ENCODE data around the gene TSR3. TPM values are rescaled to one million over a fixed set of nuclear protein-coding genes. Genes with fewer than 3 reads are reported as not detected.

The TSR3 gene
- total and polyA plus RNA-seq, 4 donors: 28.9 to 92.1 (median 73.3) TPM

DNA sequence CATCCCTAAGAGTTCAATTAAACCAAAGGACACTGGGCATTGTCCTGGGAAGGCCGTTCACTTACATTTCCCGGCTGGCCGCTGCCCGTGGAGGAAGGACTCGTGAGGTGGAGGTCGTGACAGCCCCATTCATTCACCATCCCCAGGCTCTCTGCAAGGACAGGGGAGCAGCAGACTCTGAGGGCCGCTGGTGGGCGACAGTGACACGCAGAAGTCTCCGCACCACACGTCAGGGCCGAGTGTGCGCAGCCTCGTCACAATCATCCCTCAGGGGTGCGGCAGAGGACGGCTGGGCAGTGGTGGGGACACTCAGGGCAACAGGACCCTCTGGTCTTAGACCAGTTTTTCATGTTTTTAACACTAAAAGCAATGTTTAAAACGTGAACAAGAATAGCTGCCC lies 41.1 kb upstream of the TSR3 start:
- no peaks in the 10 kb centered on the region for H3K27me3 ChIP-seq (ENCODE audit: control insufficient read depth, insufficient read depth, low read length)
- DNase-seq (ENCODE audit: low read depth in 4 of 6, low spot score in 6 of 6): no peak
- H3K27ac ChIP-seq (ENCODE audit: low read depth, low read length): no peak overlapping the region
- no peaks in the 10 kb centered on the region for H3K4me1 ChIP-seq (ENCODE audit: control insufficient read depth, insufficient read depth, low read length)
- 92% methylated on average over 16 of the region's 17 CpGs for WGBS (ENCODE audit: insufficient coverage)
- H3K4me3 ChIP-seq (ENCODE audit: low read depth, low read length): no peak overlapping the region
- H3K9me3 ChIP-seq (ENCODE audit: control insufficient read depth, insufficient read depth, low read length): no peaks in the 10 kb centered on the region
- H3K36me3 ChIP-seq (ENCODE audit: control insufficient read depth, insufficient read depth, low read length): peaks cover 88% of the 10 kb centered on the region

DNA sequence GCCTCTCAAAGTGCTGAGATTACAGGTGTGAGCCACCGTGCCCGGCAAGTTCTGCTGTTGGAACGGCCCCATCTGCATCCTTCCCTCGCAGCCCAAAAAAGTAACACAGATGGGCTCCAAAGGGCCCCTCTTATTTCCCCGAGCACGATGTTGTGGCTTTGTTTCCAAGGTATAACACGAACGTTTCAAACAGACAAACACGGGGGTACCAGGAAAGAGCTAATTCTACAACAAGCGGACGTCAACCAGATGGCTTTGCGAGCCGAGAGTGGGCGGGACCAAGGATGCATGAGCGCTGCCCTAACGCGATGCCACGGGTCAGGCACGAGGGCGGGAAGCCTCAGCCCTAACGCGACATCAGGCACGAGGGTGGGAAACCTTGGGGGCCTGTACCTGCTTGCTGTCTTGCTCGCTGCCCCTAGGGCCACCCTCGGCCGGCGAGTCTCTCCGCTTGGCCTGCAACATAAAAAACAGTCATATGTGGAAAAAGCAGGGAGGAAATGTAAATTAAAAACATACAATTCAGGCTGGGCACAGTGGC lies 38.6 kb upstream of the TSR3 start:
- DNase-seq (ENCODE audit: low read depth in 4 of 6, low spot score in 6 of 6): no peak
- no peaks in the 10 kb centered on the region for H3K9me3 ChIP-seq (ENCODE audit: control insufficient read depth, insufficient read depth, low read length)
- H3K4me3 ChIP-seq (ENCODE audit: low read depth, low read length): no peak overlapping the region
- H3K27ac ChIP-seq (ENCODE audit: low read depth, low read length): no peak overlapping the region
- H3K36me3 ChIP-seq (ENCODE audit: control insufficient read depth, insufficient read depth, low read length): peaks cover 85% of the 10 kb centered on the region
- no peaks in the 10 kb centered on the region for H3K4me1 ChIP-seq (ENCODE audit: control insufficient read depth, insufficient read depth, low read length)
- WGBS (ENCODE audit: insufficient coverage): 90% methylated on average over 27 of the region's 28 CpGs
- no peaks in the 10 kb centered on the region for H3K27me3 ChIP-seq (ENCODE audit: control insufficient read depth, insufficient read depth, low read length)

DNA sequence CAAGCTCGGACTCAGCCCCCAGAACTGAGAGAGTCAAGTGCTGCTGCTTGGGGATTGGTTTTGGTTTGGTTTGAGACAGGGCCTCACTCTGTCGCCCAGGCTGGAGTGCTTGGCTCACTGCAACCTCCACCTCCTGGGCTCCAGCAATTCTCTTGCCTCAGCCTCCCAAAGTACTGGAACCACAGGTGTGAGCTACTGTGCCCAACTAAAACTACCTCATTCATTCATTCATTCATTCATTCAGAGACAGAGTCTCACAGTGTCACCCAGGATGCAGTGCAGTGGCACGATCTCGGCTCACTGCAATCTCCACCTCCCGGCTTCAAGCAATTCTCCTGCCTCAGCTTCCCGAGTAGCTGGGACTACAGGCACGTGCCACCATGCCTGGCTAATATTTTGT lies 38.1 kb upstream of the TSR3 start:
- Histone ChIP-seq H3K27me3 (ENCODE audit: control insufficient read depth, insufficient read depth, low read length) (no peaks in the 10 kb centered on the region), H3K9me3 (ENCODE audit: control insufficient read depth, insufficient read depth, low read length) (no peaks in the 10 kb centered on the region), H3K4me3 (ENCODE audit: low read depth, low read length) (no peak overlapping the region), H3K36me3 (ENCODE audit: control insufficient read depth, insufficient read depth, low read length) (peaks cover 88% of the 10 kb centered on the region), H3K4me1 (ENCODE audit: control insufficient read depth, insufficient read depth, low read length) (no peaks in the 10 kb centered on the region), H3K27ac (ENCODE audit: low read depth, low read length) (no peak overlapping the region)
- WGBS (ENCODE audit: insufficient coverage): 100% methylated on average over 3 of the region's 7 CpGs
- DNase-seq (ENCODE audit: low read depth in 4 of 6, low spot score in 6 of 6): no peak

DNA sequence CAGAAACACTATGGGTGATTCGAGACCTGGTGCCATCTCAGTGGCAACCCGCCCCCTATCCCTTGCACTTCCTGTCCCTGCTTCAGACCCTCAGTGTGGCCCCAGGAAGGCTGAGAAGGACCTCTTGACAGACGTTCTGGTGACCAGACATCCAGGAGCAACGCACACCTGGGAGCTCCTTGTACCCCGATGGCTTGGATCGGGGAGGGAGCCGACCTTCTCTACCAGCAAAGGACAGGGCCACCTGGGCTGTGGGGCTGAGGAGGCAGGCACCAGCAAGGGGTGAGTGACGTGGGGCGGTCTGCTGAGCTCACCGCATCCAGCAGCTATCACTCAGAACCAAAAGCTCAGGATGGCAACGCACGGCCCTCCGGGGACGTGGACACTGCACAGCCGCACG lies 35.7 kb upstream of the TSR3 start:
- peaks cover 86% of the 10 kb centered on the region for H3K36me3 ChIP-seq (ENCODE audit: control insufficient read depth, insufficient read depth, low read length)
- DNase-seq (ENCODE audit: low read depth in 4 of 6, low spot score in 6 of 6): no peak
- H3K27ac ChIP-seq (ENCODE audit: low read depth, low read length): no peak overlapping the region
- WGBS (ENCODE audit: insufficient coverage): 91% methylated on average over 16 of the region's 16 CpGs
- no peaks in the 10 kb centered on the region for H3K4me1 ChIP-seq (ENCODE audit: control insufficient read depth, insufficient read depth, low read length)
- H3K9me3 ChIP-seq (ENCODE audit: control insufficient read depth, insufficient read depth, low read length): no peaks in the 10 kb centered on the region
- no peak overlapping the region for H3K4me3 ChIP-seq (ENCODE audit: low read depth, low read length)
- H3K27me3 ChIP-seq (ENCODE audit: control insufficient read depth, insufficient read depth, low read length): no peaks in the 10 kb centered on the region

DNA sequence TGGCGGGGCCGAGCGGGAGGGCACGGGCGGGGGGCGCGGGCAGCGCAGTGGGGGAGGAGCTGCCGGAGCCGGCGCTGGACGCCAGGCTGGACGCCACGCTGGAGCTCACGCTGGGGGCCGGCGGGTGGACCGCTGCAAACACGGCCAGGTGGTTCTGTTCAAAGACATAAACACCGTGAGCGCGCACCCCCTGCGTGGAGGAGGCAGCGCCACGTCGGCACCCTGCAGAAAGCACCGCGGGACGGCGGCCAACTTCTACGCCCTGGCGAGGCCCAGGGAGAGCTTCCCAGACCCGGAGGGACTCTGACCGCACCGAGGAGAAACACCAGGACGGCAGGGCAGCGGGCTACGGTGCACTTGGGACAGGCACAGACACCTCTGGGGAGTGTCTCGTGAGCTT lies 33.6 kb upstream of the TSR3 start:
- Histone ChIP-seq H3K27me3 (ENCODE audit: control insufficient read depth, insufficient read depth, low read length) (no peaks in the 10 kb centered on the region), H3K4me3 (ENCODE audit: low read depth, low read length) (no peak overlapping the region), H3K4me1 (ENCODE audit: control insufficient read depth, insufficient read depth, low read length) (peaks cover under 1% of the 10 kb centered on the region), H3K9me3 (ENCODE audit: control insufficient read depth, insufficient read depth, low read length) (no peaks in the 10 kb centered on the region), H3K27ac (ENCODE audit: low read depth, low read length) (no peak overlapping the region), H3K36me3 (ENCODE audit: control insufficient read depth, insufficient read depth, low read length) (peaks cover 82% of the 10 kb centered on the region)
- DNase-seq (ENCODE audit: low read depth in 4 of 6, low spot score in 6 of 6): no peak
- 93% methylated on average over 39 of the region's 39 CpGs for WGBS (ENCODE audit: insufficient coverage)

DNA sequence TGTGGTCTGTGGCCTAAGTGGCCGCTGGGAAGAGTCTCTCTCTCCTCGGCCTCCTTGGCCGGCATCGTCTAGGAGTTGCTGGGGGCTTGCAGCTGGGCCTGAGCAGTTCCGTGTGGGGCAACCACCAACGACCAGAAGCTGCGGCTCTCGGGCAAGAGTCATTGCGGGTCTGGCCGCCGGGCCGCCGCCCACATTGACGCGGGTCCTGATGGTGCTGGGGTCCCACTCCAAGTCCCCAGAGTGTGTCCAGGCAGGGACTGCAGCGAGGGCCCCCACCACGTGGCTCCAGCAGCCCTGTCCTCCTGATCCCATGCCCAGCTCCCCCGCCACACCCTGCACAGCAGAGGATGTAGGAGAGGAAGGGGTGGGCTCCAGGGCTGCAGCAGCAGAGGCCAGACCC lies 31.9 kb upstream of the TSR3 start:
- no peak for DNase-seq (ENCODE audit: low read depth in 4 of 6, low spot score in 6 of 6)
- Histone ChIP-seq H3K27ac (ENCODE audit: low read depth, low read length) (no peak overlapping the region), H3K36me3 (ENCODE audit: control insufficient read depth, insufficient read depth, low read length) (peaks cover 72% of the 10 kb centered on the region)

DNA sequence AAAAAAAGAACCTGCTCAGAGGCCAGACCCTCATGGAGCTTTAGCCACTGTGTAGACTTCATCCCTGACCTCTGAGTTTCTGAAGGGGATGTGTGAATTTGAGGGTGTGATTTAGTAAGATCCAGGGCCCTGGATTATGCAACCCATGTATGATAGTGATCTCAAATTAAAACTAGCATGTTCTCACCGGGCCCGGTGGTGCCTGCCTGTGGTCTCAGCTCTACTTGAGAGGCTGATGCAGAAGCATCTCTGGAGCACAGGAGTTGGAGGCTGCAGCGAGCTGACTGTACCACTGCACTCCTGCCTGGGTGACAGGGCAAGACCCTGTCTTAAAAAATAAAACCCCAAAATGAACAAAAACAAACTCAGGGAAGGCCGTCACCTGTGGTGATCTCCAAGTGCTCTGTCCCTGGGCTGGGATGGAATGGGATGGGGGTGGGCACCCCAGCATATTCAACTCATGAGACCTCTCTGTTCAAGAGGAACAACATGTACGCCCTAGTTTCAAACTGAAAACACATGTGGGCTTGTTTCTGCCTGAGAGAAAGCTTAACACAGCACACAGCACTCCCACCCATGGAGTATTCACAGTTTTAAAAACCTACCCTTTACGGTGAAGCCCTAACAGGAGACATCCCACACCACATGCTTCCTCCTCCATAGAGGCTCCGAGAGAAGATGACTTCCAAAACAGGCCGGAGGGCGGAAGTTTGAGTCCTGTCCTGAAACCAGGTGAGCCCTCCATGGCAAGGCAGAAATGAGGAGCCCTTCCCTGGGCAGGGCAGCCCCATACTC lies 30.1 kb upstream of the TSR3 start:
- Histone ChIP-seq H3K27me3 (ENCODE audit: control insufficient read depth, insufficient read depth, low read length) (no peaks in the 10 kb centered on the region), H3K9me3 (ENCODE audit: control insufficient read depth, insufficient read depth, low read length) (no peaks in the 10 kb centered on the region), H3K4me3 (ENCODE audit: low read depth, low read length) (no peak overlapping the region), H3K4me1 (ENCODE audit: control insufficient read depth, insufficient read depth, low read length) (peaks cover 27% of the 10 kb centered on the region), H3K27ac (ENCODE audit: low read depth, low read length) (no peak overlapping the region), H3K36me3 (ENCODE audit: control insufficient read depth, insufficient read depth, low read length) (peaks cover 72% of the 10 kb centered on the region)
- WGBS (ENCODE audit: insufficient coverage): 94% methylated on average over 6 of the region's 9 CpGs
- DNase-seq (ENCODE audit: low read depth in 4 of 6, low spot score in 6 of 6): no peak

More for the DNA sequence above, 31.9 kb upstream of the TSR3 start:
- Histone ChIP-seq H3K4me3 (ENCODE audit: low read depth, low read length) (no peak overlapping the region), H3K27me3 (ENCODE audit: control insufficient read depth, insufficient read depth, low read length) (no peaks in the 10 kb centered on the region), H3K9me3 (ENCODE audit: control insufficient read depth, insufficient read depth, low read length) (no peaks in the 10 kb centered on the region), H3K4me1 (ENCODE audit: control insufficient read depth, insufficient read depth, low read length) (peaks cover 13% of the 10 kb centered on the region)
- 96% methylated on average over 15 of the region's 18 CpGs for WGBS (ENCODE audit: insufficient coverage)

DNA sequence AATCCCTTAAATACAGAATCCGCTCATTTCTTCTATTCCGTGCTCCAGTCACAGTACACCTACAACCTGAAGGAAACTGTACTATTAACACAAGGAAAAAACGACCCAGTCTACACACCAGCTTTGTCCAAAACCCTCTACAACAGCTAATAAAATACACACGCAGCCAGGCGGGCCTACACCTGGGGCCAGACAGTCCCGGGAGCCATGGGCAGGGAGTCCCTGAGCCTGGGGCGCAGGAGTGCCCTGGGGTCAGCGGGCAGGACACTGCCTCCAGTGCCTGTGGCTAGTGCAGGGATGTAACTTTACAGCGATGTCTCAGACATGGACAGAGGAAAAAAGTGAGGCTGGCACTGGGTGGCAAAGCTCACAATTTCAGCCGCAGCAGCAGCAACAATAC lies 28.5 kb upstream of the TSR3 start:
- Histone ChIP-seq H3K27ac (ENCODE audit: low read depth, low read length) (no peak overlapping the region), H3K4me1 (ENCODE audit: control insufficient read depth, insufficient read depth, low read length) (peaks cover 27% of the 10 kb centered on the region), H3K27me3 (ENCODE audit: control insufficient read depth, insufficient read depth, low read length) (no peaks in the 10 kb centered on the region), H3K4me3 (ENCODE audit: low read depth, low read length) (no peak overlapping the region), H3K9me3 (ENCODE audit: control insufficient read depth, insufficient read depth, low read length) (no peaks in the 10 kb centered on the region), H3K36me3 (ENCODE audit: control insufficient read depth, insufficient read depth, low read length) (peaks cover 78% of the 10 kb centered on the region)
- WGBS (ENCODE audit: insufficient coverage): 83% methylated on average over 5 of the region's 10 CpGs
- DNase-seq (ENCODE audit: low read depth in 4 of 6, low spot score in 6 of 6): no peak

DNA sequence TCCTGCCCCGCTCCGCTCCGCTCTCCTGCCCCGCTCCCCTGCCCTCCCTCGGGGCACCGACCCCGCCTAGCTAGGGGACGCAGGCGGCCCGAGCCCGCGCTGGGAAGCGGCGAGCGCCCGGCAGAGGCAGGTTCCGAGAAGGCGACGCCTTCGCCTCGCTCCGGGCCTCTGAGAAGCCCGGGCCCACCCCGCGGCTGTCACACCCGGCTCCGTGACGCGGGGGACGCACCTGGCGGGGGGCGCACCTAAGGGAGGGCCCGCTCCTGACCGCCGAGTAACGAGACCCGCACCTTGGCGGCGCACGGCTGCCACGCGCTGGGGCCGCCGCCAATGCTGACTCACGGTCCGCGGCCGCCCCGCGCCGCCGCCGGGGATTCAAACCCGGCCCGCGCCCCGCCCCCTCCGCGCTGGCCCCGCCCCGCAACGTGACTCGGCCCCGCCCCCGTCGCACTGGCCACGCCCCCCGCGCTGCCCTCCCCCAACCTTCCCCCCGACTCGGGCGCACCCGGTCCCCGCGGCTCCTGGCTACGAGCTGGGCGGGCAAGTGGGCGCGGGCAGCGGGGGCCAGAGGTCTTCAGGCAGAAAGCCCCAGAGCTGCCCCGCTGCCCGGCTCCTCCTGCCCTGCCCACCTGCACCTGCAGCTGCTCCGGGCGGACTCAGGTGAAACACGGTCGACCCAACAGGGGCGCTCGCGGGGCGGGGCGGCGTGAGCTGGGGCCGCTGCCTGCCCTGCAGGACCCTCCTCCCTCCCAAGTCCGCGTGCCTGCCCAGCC lies 27.8 kb upstream of the TSR3 start:
- WGBS (ENCODE audit: insufficient coverage): under 1% methylated on average over 74 of the region's 95 CpGs
- Histone ChIP-seq H3K9me3 (ENCODE audit: control insufficient read depth, insufficient read depth, low read length) (no peaks in the 10 kb centered on the region), H3K4me3 (ENCODE audit: low read depth, low read length) (peak overlapping the region; percentile 11), H3K4me1 (ENCODE audit: control insufficient read depth, insufficient read depth, low read length) (peaks cover 27% of the 10 kb centered on the region), H3K27ac (ENCODE audit: low read depth, low read length) (no peak overlapping the region), H3K36me3 (ENCODE audit: control insufficient read depth, insufficient read depth, low read length) (peaks cover 78% of the 10 kb centered on the region), H3K27me3 (ENCODE audit: control insufficient read depth, insufficient read depth, low read length) (no peaks in the 10 kb centered on the region)
- DNase-seq (ENCODE audit: low read depth in 4 of 6, low spot score in 6 of 6): peak in 4 of 6 donors; percentile 21 to 51 (median 38)

Data from spinal cord (tissue), 10 donors.